22Rv1 (cell line): ENCODE data around the gene DEGS1.

Experiments
- ZFX ChIP-seq: fragments of 450-650 bp; IDR thresholded peaks from 2 replicates; pipeline ENCODE4 v1.6.1; 2017; ENCODE audit warnings: antibody characterized with exemption, borderline replicate concordance
- TF ChIP-seq, protein P1 (sequence below): fragments of 450-650 bp; IDR thresholded peaks from 2 replicates; pipeline ENCODE4 v1.5.1; 2017; ENCODE audit warnings: mild to moderate bottlenecking

DNA sequence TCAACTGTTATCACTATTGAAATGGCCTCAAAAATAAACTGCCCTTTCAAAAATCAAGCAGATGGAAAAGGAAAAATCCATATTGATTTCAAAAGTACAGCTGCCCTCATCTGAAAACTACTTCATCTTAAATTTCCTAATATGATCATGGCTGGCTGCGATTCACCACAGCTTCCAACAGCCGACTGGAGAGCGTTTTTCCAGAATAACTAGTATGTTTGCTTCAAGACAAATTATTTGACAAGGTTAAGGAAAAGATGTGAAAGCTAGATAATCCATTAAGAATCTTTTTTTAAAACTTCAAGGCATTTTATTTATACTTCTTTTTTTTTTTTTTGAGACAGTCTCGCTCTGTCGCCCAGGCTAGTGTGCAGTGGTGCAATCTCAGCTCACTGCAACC lies 4.1 kb upstream of the DEGS1 start:
- TF ChIP-seq, protein P1, sequence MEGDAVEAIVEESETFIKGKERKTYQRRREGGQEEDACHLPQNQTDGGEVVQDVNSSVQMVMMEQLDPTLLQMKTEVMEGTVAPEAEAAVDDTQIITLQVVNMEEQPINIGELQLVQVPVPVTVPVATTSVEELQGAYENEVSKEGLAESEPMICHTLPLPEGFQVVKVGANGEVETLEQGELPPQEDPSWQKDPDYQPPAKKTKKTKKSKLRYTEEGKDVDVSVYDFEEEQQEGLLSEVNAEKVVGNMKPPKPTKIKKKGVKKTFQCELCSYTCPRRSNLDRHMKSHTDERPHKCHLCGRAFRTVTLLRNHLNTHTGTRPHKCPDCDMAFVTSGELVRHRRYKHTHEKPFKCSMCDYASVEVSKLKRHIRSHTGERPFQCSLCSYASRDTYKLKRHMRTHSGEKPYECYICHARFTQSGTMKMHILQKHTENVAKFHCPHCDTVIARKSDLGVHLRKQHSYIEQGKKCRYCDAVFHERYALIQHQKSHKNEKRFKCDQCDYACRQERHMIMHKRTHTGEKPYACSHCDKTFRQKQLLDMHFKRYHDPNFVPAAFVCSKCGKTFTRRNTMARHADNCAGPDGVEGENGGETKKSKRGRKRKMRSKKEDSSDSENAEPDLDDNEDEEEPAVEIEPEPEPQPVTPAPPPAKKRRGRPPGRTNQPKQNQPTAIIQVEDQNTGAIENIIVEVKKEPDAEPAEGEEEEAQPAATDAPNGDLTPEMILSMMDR: no peak
- no peak for TF ChIP-seq ZFX
